ENCODE measurements around the gene TCF7L1.
"Not testable (repeated sequence)": the region's sequence is repeated elsewhere in the genome, so short reads cannot be mapped to it uniquely, and the experiment has no call there.

The TCF7L1 gene, protein sequence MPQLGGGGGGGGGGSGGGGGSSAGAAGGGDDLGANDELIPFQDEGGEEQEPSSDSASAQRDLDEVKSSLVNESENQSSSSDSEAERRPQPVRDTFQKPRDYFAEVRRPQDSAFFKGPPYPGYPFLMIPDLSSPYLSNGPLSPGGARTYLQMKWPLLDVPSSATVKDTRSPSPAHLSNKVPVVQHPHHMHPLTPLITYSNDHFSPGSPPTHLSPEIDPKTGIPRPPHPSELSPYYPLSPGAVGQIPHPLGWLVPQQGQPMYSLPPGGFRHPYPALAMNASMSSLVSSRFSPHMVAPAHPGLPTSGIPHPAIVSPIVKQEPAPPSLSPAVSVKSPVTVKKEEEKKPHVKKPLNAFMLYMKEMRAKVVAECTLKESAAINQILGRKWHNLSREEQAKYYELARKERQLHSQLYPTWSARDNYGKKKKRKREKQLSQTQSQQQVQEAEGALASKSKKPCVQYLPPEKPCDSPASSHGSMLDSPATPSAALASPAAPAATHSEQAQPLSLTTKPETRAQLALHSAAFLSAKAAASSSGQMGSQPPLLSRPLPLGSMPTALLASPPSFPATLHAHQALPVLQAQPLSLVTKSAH

DNA sequence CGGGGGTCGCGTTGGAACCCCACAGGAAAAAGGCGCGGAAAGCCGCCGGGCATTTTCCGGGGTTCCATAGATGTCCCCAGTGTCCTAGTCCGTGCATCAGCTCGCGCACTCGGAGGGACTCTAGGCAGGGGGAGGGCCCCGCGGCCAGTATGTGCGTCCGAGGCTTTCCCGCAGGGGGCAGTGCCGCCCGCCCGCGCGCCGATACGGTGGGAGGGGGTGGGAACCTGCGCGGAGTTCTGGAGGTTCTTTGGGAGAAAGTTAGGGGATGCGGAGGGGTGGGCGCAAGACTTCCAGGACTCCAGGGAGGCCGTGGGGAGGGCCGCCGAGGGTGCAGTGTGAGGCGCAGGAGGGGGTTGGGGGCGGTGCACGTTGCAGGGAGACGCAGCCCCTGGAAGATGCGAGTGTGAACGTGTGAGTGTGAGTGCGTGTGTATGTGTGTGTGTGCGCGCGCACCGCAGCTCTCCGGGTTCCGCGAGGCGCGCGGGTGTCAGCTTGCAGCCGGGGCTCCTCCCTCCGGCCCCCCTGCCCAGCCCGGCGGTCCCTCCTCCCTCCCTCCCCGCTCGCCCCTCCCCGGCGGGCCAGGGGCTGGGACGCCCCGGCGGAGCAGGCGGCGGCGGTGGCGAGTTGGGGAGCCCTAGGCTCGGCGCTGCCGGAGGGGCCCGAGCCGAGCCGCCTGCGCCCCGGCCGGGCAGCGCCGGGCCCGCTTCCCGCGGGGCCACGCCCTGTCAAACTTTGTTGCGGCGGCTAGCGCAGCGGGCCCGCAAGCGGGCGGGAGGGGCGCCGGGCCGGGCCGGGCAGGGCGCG, at the start of gene TCF7L1:
TCF7L1 (plus strand) TSS at position 559 of the 804 bp plus-strand sequence. CDS start 293 bp downstream, outside the sequence.
- DNase-seq (ENCODE audit: low read depth), result no peak

DNA sequence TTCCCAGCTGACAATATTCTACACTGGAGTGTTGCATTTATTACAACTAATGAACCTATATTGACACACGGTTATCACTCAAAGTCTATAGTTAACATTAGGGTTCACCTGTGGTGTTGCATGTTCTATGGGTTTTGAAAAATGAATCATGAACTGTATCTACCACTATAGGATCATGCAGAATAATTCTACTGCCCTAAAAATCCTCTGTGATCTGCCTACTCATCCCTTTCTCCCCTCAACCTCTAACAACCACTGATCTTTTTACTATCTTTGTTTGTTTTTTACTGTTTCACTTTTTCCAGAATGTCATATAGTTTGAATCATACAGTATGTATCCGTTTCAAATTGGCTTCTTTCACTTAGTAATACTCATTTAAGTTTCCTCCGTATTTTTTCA, 47.6 kb upstream of the TCF7L1 start:
- DNase-seq (ENCODE audit: low read depth), result no peak

DNA sequence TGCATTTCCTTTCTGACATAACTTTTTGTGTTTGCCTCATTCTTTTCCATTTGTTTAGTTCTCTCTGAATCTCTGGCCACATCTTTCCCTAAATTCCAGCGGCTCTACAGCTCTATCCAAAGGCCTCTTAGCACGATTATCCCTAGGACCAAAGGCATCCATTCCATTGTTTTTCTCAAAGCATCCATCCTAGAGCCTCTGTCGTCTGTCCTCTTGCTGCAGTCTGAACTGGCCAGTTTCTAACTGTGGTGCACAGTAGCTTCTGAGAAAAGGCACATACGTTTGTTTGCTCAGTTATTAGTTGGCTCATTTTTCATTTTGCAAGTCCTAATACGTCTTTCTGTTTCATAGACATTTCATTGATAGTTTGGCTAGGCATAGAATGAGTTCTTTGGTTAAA, 45.7 kb upstream of the TCF7L1 start:
- DNase-seq (ENCODE audit: low read depth), result no peak

DNA sequence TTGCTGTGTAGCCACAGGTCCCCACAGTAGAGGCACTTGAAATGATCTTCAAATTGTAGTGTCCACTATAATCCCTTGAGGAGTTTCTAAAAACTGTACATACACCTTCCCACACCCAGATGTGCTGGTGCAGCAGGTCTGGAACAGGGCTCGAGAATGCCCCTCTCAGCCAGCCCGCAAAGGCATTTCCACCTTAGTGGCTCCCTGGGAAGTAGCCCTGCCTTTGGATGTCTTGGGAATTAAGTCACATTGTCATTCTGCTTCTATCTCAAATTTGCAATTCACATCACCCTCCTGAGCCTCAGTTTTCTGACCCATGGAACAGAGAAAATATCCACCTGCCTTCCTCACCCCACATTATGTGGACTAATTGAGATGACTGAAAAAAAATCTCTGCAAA, 44.3 kb upstream of the TCF7L1 start:
- no peak for DNase-seq (ENCODE audit: low read depth)

DNA sequence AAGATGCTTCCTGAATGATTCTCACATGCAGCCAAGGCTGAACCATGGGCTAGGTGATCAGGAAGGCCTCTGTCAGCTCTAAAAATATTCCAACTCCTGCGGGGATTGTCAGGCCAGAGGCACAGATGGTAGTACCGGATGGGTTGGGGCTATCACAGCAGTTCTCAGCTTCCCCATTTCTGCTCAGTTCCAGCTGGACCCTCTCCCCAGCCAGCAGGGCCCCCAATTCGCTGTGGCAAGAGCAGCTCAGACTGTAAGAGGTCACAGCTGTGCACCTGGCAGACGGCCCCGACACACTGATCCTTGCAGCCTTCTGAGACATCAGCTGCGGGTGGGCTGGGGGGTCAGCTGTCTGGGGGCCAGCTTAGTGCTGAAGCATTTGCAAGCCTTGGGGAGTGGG, 43.6 kb upstream of the TCF7L1 start:
- DNase-seq (ENCODE audit: low read depth), result no peak

DNA sequence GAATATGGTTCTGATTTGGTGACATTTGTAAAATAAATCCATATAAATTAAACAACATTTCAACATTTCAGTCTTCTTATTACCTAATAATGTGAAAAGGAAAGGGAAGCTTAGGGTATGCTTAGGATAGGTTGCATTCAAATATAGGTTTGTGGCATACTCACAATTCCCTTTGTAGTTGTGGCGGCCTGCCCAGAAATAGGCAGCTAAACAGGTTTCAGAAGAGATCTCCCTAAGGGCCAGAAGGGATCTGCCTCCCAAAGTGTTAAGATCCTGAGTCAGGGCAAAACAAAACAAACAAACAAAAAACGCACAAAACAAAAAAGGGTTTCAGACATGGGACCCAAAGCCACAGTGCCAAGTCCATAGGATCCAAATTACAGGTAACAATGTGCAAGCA, 41.4 kb upstream of the TCF7L1 start:
- DNase-seq (ENCODE audit: low read depth), result no peak

DNA sequence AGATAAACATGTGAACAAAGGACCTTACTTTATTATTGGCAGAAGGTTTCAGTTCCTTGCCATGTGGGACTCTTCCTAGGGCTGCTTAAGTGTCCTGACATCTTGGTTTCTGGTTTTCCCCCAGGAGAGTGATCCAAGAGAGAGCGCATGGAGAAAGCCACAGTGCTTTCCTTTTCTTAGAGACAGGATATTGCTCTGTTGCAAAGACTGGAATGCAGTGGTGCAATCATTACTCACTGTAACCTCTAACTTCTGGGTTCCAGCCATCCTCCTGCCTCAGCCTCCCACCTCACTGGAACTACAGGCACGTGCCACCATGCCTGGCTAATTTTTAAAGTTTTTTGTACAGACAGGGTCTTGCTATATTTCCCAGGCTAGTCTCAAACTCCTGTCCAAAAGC, 38.1 kb upstream of the TCF7L1 start:
- DNase-seq (ENCODE audit: low read depth), result no peak

DNA sequence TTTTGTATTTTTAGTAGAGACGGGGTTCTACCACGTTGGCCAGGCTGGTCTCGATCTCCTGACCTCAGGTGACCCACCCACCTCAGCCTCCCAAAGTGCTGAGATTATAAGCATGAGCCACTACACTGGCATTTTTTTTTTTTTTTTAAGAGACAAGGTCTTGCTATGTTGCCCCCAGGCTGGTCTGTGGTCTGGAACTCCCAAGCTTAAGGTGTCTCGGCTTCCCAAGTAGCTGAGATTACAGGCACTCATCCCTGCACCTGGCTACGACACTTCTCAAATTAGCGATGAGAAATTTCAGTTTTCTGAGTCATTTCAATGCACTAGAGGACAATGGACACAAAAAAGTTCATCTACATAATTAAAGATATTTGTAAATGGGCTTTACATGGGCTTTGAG, 36.6 kb upstream of the TCF7L1 start:
- DNase-seq (ENCODE audit: low read depth), result no peak

DNA sequence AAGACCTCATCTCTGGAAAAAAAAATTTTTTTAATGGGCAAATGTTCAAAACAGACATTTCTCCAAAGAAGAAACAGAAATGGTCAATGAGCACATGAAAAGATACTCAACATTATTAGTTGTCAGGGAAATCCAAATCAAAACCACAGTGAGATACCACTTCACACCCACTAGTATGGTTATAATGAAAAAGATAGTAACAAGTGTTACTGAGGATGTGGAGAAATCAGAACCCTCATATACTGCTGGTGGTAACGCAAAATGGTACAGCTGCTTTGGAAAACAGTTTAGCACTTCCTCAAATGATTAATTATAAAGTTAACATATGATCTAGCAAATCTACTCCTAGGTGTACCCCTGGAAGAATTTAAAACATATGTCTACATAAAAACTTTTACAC, 29.0 kb upstream of the TCF7L1 start:
- DNase-seq (ENCODE audit: low read depth), result no peak

DNA sequence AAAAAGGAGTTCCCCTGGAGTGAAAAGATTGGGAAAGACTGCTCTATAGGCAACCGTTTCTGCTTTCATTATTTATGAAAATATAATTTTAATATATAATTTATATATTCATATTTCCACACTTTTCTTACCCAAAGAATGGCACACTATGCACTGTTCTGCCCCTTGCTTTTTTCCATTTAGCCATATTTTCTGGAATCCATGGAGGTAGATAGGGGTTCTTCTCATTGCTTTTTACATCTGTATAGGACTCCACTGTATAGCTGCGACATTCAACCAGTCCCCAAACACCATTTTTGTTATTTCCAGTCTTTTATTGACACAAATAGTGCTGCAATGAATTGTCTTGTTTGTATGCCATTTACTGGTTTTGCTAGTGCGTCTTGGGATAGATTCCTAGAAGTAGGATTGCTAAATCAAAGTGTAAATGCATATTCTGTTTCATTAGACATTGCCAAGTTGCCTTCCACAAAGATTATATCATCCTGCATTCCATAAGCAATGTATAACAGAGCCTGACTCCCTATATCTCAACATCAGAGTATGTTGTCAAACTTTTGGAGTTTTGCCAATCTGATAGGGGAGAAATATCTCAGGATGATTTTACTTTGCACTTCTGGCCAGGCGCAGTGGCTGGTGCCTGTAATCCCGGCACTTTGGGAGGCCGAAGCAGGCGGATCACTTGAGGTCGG, 26.6 kb upstream of the TCF7L1 start:
- DNase-seq (ENCODE audit: low read depth), result no peak

DNA sequence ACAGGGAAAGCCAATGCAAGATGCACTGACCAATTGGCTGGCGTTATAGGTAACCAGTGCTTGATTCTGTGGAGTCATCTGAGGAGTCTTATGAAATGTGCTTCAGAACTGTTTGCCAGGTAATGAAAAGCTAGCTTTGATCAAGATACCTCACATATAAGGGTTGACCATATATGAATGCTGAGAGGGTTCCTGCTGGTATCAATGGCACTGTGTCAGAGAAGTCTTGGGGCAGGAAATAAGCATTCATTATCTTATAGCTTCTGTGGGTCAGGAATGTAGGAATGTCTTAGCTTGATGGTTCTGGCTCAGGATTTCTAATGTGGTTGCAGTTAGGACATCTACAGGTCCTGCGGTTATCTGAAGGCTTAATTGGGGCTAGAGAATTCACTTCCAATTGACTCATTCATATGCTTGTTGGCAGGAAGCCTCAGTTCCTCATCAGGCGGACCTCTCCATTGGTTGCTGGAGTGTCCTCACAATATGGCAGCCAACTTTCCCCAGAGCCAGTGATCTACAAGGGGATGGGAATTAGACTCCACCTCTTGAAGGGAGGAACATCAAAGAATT, 22.1 kb upstream of the TCF7L1 start:
- no peak for DNase-seq (ENCODE audit: low read depth)

DNA sequence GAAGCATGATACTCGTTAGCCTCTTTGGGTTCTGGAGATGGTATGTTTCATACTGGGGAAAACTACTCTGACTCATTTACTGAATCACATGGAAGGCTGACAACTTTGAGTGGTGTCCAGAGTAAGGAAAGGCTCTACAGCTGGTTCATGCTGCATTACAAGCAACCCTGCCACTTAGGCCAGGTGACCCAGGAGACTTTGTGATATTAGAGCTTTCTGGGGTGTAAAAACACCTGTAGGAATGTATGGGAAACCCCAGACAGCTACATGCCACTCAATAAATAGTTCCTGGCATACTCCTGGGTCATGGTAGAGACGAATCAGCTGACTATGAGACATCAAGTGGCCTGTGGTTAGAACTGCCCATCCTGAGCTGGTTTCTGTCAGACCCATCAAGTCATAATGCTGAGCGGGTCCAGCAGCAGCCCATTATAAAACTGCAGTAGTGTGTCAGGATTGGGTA, 21.3 kb upstream of the TCF7L1 start:
- DNase-seq (ENCODE audit: low read depth), result no peak

DNA sequence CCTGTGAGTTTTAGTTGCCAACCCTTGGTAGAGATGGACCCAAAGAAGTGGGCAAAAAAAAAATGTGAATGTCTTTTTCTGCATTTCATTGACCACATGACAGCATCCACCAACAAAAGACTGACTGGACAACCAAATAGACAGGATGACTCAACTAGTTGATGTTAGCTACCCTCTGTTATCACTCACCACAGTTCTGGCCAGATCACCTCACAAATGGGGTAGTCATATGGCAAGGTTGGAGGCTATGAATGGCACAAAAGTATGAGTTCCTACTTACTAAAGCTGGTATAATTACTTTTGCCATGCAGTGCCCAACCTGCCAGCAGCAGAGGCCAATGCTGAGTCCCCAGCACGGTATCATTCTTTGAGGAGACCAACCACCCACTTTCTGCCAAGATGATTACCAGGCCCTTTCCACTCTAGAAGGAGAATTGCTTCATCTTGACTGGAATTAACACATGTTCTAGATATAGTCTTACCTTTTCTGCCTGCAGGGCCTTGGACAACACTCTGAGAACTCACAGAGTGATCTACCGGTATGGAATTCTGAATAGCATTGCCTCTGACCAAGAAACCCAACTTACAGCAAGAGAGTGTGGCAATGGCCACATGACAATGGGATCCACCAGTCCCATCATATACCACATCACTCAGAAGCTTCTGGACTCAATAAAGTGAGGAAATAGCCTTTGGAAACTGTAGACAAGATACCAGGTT, 20.1 kb upstream of the TCF7L1 start:
- DNase-seq (ENCODE audit: low read depth), result no peak

DNA sequence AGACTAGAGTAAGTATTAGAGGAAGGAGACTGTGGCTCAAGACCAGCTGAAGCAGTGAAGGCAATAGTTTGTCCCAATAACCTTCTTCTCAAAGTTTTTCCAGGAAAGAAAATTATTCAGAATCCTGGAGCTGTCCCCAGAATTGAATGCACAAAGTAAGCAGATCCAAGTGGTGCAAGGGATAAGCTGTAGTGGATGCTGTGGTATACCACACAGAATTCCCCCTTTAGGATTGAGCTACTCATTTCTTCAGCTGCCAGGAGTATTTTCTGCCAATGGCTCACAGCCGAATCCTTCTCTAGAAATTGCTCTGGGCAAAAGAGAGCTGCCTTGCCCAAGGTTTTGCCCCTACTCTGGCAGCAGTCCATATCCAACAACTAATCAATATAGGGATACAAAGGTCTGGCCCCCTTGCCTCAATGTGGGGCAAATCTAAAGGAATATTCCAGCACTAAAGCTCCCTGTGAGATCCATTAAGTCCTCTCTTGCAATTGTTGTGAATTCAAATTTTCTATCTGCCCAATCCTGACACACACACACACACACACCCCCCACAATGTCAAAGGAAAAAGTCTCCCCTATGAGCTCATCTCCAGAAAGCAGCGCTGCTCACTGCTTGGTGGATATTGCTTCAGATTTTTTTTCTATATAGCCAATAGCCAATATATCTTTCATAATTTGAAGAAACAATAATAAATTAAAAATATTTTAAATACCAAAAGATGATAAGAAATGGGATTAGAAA, 18.4 kb upstream of the TCF7L1 start:
- no peak for DNase-seq (ENCODE audit: low read depth)

DNA sequence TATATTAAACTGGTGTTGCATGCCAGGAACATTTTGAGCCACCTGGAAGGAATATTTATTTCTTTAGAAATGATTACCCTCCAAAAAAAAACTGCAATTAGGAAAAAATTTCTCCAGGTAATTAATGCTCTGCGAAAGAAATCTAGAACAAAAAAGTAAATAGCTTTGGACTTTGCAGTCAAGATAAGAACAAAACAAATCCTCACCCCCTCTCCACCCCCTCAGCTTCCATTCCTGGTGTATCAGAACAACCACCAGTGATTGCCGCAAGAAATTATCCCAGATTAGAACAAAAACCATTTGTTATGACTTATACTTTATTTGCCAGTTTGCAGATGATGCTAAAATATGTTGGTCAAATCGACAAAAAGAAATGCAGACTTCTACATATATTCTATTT, 17.0 kb upstream of the TCF7L1 start:
- no peak for DNase-seq (ENCODE audit: low read depth)

DNA sequence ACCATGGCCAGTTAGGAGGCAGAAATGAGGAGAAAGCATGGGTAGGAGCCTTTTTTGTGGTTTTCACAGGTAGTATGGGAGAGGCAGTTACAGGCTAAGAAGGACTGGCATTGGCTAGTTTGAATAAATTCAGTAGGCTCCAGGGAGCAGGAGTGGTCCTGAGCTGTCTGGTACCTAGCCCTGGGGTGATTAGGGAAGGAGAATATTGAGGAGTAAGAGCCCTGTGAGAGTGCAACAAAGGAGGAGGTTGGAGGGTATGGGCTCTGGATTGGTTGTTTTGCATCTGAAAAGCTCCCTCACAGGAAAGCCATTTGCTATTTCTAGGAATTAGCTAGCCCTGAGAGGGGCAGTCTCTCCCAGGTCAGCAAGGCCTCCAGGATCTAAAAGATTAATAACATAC, 13.3 kb upstream of the TCF7L1 start:
- no peak for DNase-seq (ENCODE audit: low read depth)

DNA sequence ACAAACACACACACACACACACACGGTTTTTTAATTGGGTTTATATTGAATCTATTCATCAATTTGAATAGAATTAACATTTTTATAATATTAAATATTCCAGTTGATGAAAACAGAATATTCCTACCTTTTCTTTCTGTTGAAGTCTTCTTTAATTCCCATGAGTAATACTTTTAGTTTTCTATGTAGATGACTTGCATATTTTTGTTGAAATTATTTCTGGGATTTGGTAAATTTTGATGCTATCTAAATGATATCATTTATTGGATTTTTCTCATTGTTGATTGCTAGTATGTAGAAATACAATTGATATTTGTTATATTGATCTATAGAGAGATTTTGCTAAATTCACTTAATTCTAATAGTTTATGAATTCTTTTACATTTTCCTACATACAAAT, 12.8 kb upstream of the TCF7L1 start:
- no peak for DNase-seq (ENCODE audit: low read depth)

DNA sequence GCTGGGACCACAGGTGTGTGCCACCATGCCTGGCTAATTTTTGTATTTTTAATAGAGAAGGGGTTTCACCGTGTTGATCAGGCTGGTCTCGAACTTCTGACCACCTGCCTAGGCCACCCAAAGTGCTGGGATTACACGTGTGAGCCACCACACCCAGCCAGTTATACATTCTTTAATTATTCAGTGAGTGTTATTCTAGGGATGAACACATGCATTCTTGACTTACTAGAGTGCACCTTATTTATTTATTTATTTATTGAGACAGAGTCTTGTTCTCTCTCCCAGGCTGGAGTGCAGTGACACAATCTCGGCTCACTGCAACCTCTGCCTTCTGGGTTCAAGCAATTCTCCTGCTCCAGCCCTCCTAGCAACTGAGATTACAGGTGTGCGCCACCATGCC, 6.7 kb upstream of the TCF7L1 start:
- DNase-seq (ENCODE audit: low read depth), result not testable (repeated sequence)

DNA sequence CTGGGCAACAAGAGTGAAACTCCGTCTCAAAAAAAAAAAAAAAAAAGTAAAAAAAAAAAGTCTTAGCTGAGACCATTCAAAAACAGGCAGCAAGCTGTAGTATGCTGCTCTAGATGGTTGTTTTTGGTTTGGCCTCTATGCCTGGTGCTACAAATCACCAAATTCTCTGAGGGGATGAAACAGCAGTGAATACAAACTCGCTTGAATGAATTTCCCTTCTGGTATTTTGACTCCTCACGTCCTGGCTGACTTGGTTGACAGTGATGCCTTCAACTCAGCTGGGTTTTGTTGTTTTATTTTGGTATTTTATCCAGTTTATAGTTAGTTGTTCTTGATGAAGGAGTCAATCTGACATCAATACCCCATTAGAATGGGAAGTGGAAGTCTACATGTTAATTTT, 3.3 kb upstream of the TCF7L1 start:
- no peak for DNase-seq (ENCODE audit: low read depth)

DNA sequence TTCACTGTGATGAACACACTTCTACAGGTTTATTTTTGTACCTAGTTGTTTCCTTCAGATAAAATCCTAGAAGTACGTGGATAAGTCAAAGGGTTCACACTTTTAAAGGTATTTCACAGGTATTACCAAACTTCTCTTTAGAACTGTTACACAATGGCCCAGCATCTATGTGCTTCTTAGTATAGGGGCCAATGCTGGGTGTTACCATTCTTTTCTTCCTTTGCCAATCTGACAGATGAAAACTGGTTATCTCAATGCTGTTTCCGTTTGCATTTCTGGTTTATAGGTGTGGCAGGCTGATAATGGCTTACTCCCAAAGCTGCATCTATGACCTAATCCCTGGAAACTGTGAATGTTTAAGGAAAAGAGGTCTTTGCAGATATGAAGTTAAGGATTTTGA, 2.8 kb upstream of the TCF7L1 start:
- no peak for DNase-seq (ENCODE audit: low read depth)

DNA sequence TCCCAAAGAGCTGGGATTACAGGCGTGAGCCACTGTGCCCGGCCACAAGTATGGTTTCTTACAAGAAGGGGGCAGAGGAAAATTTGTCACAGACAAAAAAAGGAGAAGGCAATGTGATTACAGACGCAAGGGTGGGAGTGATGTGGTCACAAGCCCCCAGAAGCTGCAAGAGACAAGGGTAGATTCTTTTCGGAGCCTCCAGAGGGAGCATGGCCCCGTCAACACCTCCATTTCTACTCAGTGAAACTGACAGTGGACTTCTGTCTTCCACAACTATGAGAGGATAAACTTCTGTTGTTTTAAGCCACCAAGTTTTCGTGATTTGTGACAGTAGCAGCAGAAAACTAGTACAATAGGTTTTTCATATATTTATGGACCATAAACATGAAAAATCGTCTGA, 2.1 kb upstream of the TCF7L1 start:
- DNase-seq (ENCODE audit: low read depth), result no peak
